WTC11 (cell line): ENCODE results near the gene PALD1. TPM values are rescaled to one million over a fixed set of nuclear protein-coding genes. Genes with fewer than 3 reads are reported as not detected.

Source experiments
- ETV6 ChIP-seq: sonication (generic); formaldehyde crosslinking; IDR thresholded peaks from 2 replicates; pipeline ENCODE4 v1.8.1; 2022; ENCODE audit warnings: mild to moderate bottlenecking, missing genetic modification reagents
- FOXP1 ChIP-seq: sonication (generic); formaldehyde crosslinking; IDR thresholded peaks from 2 replicates; pipeline ENCODE4 v1.8.0; 2022; ENCODE audit warnings: missing genetic modification reagents, mild to moderate bottlenecking, moderate library complexity, borderline replicate concordance
- HMGA2 ChIP-seq: fragments of 250-450 bp; sonication (Bioruptor Pico); IDR thresholded peaks from 2 replicates; pipeline ENCODE4 v1.4.0; 2021; ENCODE audit warnings: mild to moderate bottlenecking, moderate library complexity
- NFE2L1 ChIP-seq: sonication (generic); formaldehyde crosslinking; IDR thresholded peaks from 2 replicates; pipeline ENCODE4 v1.8.1; 2023; ENCODE audit warnings: missing genetic modification reagents
- NR1H2 ChIP-seq: sonication (generic); formaldehyde crosslinking; IDR thresholded peaks from 2 replicates; pipeline ENCODE4 v1.9.0; 2021; ENCODE audit warnings: mild to moderate bottlenecking, moderate library complexity, missing genetic modification reagents
- NR2C2 ChIP-seq: sonication (generic); formaldehyde crosslinking; IDR thresholded peaks from 2 replicates; pipeline ENCODE4 v1.8.0; 2022; ENCODE audit warnings: mild to moderate bottlenecking, missing genetic modification reagents
- PRRX2 ChIP-seq: fragments of 250-450 bp; sonication (Bioruptor Pico); IDR thresholded peaks from 2 replicates; pipeline ENCODE4 v1.8.0; 2021; ENCODE audit warnings: mild to moderate bottlenecking
- RELA ChIP-seq: sonication (generic); formaldehyde crosslinking; IDR thresholded peaks from 2 replicates; pipeline ENCODE4 v1.8.1; 2022; ENCODE audit warnings: missing genetic modification reagents, mild to moderate bottlenecking, borderline replicate concordance
- RORB ChIP-seq: fragments of 250-450 bp; sonication (Bioruptor Pico); IDR thresholded peaks from 2 replicates; pipeline ENCODE4 v1.9.0; 2021; ENCODE audit warnings: mild to moderate bottlenecking
- SMAD3 ChIP-seq: sonication (generic); formaldehyde crosslinking; IDR thresholded peaks from 2 replicates; pipeline ENCODE4 v1.8.0; 2022; ENCODE audit warnings: missing genetic modification reagents, mild to moderate bottlenecking, borderline replicate concordance
- TP53 ChIP-seq: sonication (generic); formaldehyde crosslinking; IDR thresholded peaks from 2 replicates; pipeline ENCODE4 v1.8.1; 2023; ENCODE audit warnings: mild to moderate bottlenecking, missing genetic modification reagents
- ZNF138 ChIP-seq: sonication (generic); formaldehyde crosslinking; conservative IDR thresholded peaks from 2 replicates; pipeline ENCODE4 v1.8.1; 2022; ENCODE audit warnings: mild to moderate bottlenecking, moderate library complexity, missing genetic modification reagents
- ZNF396 ChIP-seq: fragments of 250-450 bp; sonication (Bioruptor Pico); IDR thresholded peaks from 2 replicates; pipeline ENCODE4 v1.8.0; 2021; ENCODE audit warnings: mild to moderate bottlenecking, moderate library complexity, borderline replicate concordance
- ZNF671 ChIP-seq: fragments of 250-450 bp; sonication (Bioruptor Pico); IDR thresholded peaks from 2 replicates; pipeline ENCODE4 v1.8.0; 2021; ENCODE audit warnings: mild to moderate bottlenecking
- total RNA-seq: library from RNA; stranded (reverse); gene quantifications from 3 replicates; pipeline ENCODE4 v1.2.3, GENCODE V29; 2021
- TF ChIP-seq, protein P1 (sequence below): sonication (generic); formaldehyde crosslinking; IDR thresholded peaks from 2 replicates; pipeline ENCODE4 v1.8.1; 2022; ENCODE audit warnings: missing genetic modification reagents, borderline replicate concordance
- TF ChIP-seq, protein P2 (sequence below): fragments of 250-450 bp; sonication (Bioruptor Pico); IDR thresholded peaks from 2 replicates; pipeline ENCODE4 v1.9.0; 2021; ENCODE audit warnings: mild to moderate bottlenecking
- TF ChIP-seq, protein P3 (sequence below): sonication (generic); formaldehyde crosslinking; IDR thresholded peaks from 2 replicates; pipeline ENCODE4 v1.8.0; 2022; ENCODE audit warnings: mild to moderate bottlenecking, missing genetic modification reagents
- TF ChIP-seq, protein P4 (sequence below): sonication (generic); formaldehyde crosslinking; IDR thresholded peaks from 2 replicates; pipeline ENCODE4 v1.8.1; 2023; ENCODE audit warnings: mild to moderate bottlenecking, missing genetic modification reagents
- TF ChIP-seq, protein P5 (sequence below): sonication (generic); formaldehyde crosslinking; IDR thresholded peaks from 2 replicates; pipeline ENCODE4 v1.8.1; 2022; ENCODE audit warnings: mild to moderate bottlenecking, moderate library complexity, missing genetic modification reagents
- TF ChIP-seq, protein P6 (sequence below): sonication (generic); formaldehyde crosslinking; IDR thresholded peaks from 2 replicates; pipeline ENCODE4 v1.8.1; 2023; ENCODE audit warnings: mild to moderate bottlenecking, missing genetic modification reagents, moderate library complexity
- TF ChIP-seq, protein P7 (sequence below): fragments of 250-450 bp; sonication (Bioruptor Pico); IDR thresholded peaks from 2 replicates; pipeline ENCODE4 v2.1.2; 2022; ENCODE audit warnings: mild to moderate bottlenecking, moderate library complexity
- TF ChIP-seq, protein P8 (sequence below): sonication (generic); formaldehyde crosslinking; IDR thresholded peaks from 2 replicates; pipeline ENCODE4 v1.8.1; 2022; ENCODE audit warnings: mild to moderate bottlenecking, missing genetic modification reagents, moderate library complexity, borderline replicate concordance
- TF ChIP-seq, protein P9 (sequence below): sonication (generic); formaldehyde crosslinking; IDR thresholded peaks from 2 replicates; pipeline ENCODE4 v1.8.0; 2023; ENCODE audit warnings: missing genetic modification reagents

PALD1 gene
- total RNA-seq, 1 experiment from 2014 or later, result 43.6 TPM

DNA sequence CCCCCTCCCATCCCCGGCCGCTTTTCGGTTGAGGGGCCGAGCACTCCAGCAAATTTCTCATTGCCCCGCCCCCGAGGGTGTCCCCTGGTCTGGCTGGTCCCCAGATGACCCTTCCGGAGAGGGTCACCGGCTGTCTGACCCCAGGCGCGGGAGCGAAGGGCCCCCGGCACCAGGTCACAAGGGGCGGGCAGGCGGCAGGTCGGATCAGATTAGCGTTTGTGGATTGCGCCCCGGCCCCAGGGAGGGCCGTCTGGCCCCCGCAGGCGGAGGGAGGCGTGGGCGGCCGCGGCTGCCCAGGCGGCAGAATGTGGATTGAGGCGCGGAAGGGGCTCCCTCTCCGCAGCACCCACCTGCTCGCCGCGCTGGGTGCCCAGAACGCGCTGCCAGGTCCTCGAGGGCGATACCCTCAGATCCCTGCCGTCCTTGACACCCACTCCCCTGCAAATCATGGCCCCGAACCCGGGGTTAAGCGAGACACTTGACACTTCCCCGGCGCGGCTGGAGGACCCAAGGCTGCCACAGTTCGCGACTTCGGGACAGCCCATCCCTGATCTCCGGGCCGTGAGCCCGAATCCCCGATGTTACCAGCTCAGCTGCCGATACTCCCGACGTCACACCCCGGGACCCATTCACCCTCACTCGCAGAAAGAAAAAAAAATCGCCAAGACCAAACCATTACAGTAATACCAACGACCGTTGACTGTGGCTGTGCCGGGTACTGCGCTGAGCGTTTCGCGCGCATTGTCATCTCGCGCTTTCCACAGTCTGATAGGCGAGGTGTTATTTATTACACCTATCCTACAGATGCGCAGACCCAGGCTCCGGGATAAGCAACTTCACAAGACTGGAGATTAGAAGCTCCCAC lies 38.0 kb upstream of the PALD1 start (continued):
- TF ChIP-seq, protein P1, sequence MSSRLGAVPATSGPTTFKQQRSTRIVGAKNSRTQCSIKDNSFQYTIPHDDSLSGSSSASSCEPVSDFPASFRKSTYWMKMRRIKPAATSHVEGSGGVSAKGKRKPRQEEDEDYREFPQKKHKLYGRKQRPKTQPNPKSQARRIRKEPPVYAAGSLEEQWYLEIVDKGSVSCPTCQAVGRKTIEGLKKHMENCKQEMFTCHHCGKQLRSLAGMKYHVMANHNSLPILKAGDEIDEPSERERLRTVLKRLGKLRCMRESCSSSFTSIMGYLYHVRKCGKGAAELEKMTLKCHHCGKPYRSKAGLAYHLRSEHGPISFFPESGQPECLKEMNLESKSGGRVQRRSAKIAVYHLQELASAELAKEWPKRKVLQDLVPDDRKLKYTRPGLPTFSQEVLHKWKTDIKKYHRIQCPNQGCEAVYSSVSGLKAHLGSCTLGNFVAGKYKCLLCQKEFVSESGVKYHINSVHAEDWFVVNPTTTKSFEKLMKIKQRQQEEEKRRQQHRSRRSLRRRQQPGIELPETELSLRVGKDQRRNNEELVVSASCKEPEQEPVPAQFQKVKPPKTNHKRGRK (CRISPR knock-in tag), result no peak
- TF ChIP-seq NFE2L1 (CRISPR knock-in tag) (no peak), FOXP1 (CRISPR knock-in tag) (peak; percentile 40; the same call in 1 of the 2 replicates), TP53 (CRISPR knock-in tag) (no peak), NR1H2 (no peak), NR2C2 (no peak), SMAD3 (CRISPR knock-in tag) (0 out of 2 replicates have a peak, but pooled peaks have one; percentile 58), ZNF671 (CRISPR knock-in tag) (no peak), PRRX2 (CRISPR knock-in tag) (no peak), ZNF396 (no peak), RORB (CRISPR knock-in tag) (no peak), ZNF138 (CRISPR knock-in tag) (no peak), RELA (peak; percentile 72; the same call in 1 of the 2 replicates), HMGA2 (no peak), ETV6 (CRISPR knock-in tag) (peak; percentile 68)
- TF ChIP-seq, protein P2, sequence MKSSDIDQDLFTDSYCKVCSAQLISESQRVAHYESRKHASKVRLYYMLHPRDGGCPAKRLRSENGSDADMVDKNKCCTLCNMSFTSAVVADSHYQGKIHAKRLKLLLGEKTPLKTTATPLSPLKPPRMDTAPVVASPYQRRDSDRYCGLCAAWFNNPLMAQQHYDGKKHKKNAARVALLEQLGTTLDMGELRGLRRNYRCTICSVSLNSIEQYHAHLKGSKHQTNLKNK, result no peak
- TF ChIP-seq, protein P3, sequence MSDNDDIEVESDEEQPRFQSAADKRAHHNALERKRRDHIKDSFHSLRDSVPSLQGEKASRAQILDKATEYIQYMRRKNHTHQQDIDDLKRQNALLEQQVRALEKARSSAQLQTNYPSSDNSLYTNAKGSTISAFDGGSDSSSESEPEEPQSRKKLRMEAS, result peak; percentile 18; the same call in 1 of the 2 replicates
- TF ChIP-seq, protein P4, sequence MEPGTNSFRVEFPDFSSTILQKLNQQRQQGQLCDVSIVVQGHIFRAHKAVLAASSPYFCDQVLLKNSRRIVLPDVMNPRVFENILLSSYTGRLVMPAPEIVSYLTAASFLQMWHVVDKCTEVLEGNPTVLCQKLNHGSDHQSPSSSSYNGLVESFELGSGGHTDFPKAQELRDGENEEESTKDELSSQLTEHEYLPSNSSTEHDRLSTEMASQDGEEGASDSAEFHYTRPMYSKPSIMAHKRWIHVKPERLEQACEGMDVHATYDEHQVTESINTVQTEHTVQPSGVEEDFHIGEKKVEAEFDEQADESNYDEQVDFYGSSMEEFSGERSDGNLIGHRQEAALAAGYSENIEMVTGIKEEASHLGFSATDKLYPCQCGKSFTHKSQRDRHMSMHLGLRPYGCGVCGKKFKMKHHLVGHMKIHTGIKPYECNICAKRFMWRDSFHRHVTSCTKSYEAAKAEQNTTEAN (CRISPR knock-in tag), result no peak
- TF ChIP-seq, protein P5, sequence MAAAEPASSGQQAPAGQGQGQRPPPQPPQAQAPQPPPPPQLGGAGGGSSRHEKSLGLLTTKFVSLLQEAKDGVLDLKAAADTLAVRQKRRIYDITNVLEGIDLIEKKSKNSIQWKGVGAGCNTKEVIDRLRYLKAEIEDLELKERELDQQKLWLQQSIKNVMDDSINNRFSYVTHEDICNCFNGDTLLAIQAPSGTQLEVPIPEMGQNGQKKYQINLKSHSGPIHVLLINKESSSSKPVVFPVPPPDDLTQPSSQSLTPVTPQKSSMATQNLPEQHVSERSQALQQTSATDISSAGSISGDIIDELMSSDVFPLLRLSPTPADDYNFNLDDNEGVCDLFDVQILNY (CRISPR knock-in tag), result peak; percentile 75
- TF ChIP-seq, protein P6, sequence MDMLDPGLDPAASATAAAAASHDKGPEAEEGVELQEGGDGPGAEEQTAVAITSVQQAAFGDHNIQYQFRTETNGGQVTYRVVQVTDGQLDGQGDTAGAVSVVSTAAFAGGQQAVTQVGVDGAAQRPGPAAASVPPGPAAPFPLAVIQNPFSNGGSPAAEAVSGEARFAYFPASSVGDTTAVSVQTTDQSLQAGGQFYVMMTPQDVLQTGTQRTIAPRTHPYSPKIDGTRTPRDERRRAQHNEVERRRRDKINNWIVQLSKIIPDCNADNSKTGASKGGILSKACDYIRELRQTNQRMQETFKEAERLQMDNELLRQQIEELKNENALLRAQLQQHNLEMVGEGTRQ (CRISPR knock-in tag), result peak; percentile 59
- TF ChIP-seq, protein P7, sequence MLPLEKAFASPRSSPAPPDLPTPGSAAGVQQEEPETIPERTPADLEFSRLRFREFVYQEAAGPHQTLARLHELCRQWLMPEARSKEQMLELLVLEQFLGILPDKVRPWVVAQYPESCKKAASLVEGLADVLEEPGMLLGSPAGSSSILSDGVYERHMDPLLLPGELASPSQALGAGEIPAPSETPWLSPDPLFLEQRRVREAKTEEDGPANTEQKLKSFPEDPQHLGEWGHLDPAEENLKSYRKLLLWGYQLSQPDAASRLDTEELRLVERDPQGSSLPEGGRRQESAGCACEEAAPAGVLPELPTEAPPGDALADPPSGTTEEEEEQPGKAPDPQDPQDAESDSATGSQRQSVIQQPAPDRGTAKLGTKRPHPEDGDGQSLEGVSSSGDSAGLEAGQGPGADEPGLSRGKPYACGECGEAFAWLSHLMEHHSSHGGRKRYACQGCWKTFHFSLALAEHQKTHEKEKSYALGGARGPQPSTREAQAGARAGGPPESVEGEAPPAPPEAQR (CRISPR knock-in tag), result no peak
- TF ChIP-seq, protein P8, sequence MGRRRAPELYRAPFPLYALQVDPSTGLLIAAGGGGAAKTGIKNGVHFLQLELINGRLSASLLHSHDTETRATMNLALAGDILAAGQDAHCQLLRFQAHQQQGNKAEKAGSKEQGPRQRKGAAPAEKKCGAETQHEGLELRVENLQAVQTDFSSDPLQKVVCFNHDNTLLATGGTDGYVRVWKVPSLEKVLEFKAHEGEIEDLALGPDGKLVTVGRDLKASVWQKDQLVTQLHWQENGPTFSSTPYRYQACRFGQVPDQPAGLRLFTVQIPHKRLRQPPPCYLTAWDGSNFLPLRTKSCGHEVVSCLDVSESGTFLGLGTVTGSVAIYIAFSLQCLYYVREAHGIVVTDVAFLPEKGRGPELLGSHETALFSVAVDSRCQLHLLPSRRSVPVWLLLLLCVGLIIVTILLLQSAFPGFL (CRISPR knock-in tag), result no peak
- TF ChIP-seq, protein P9, sequence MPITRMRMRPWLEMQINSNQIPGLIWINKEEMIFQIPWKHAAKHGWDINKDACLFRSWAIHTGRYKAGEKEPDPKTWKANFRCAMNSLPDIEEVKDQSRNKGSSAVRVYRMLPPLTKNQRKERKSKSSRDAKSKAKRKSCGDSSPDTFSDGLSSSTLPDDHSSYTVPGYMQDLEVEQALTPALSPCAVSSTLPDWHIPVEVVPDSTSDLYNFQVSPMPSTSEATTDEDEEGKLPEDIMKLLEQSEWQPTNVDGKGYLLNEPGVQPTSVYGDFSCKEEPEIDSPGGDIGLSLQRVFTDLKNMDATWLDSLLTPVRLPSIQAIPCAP (CRISPR knock-in tag), result 0 out of 2 replicates have a peak, but pooled peaks have one; percentile 73
